Liver (tissue), 9 donors: ENCODE measurements around the gene UBXN11. TPM values are rescaled to one million over a fixed set of nuclear protein-coding genes. Genes with fewer than 3 reads are reported as not detected.

Experiments used
- DNase-seq: peaks from one replicate; pipeline ENCODE4 v3.0.0-alpha.2; 2017; ENCODE audit warnings: low spot score
- H3K27ac ChIP-seq, 2 donors: one replicate each; pipeline ENCODE4 v1.7.0; 2013; ENCODE audit warnings: inconsistent platforms in 2 of 2, low read length in 2 of 2, control low read depth in 1 of 2, low read depth in 1 of 2, mild to moderate bottlenecking in 1 of 2
- H3K27me3 ChIP-seq, 4 donors: one replicate each; pipeline versions ENCODE4 v1.6.1 to v1.7.0; 2013; ENCODE audit warnings: low read length in 3 of 4, inconsistent platforms in 1 of 4, mild to moderate bottlenecking in 1 of 4, moderate library complexity in 1 of 4; ENCODE audit not compliant: control insufficient read depth in 4 of 4, insufficient read depth in 4 of 4
- H3K36me3 ChIP-seq, 4 donors: one replicate each; pipeline versions ENCODE4 v1.6.1 to v1.7.0; 2013; ENCODE audit warnings: low read length in 3 of 4, mild to moderate bottlenecking in 3 of 4, low read depth in 1 of 4, moderate library complexity in 1 of 4; ENCODE audit not compliant: control insufficient read depth in 4 of 4, insufficient read depth in 3 of 4
- H3K4me1 ChIP-seq, 4 donors: one replicate each; pipeline versions ENCODE4 v1.6.1 to v1.7.0; 2013; ENCODE audit warnings: low read length in 3 of 4, mild to moderate bottlenecking in 3 of 4, moderate library complexity in 1 of 4; ENCODE audit not compliant: control insufficient read depth in 4 of 4, insufficient read depth in 4 of 4
- H3K4me3 ChIP-seq, 3 donors: one replicate each; pipeline versions ENCODE4 v1.6.1 to v1.7.0; 2013; ENCODE audit warnings: low read length in 3 of 3, control low read depth in 1 of 3, low read depth in 1 of 3, mild to moderate bottlenecking in 1 of 3
- H3K9ac ChIP-seq, 2 donors: one replicate each; pipeline ENCODE4 v1.7.0; 2013; ENCODE audit warnings: low read length in 2 of 2, mild to moderate bottlenecking in 2 of 2, moderate library complexity in 2 of 2, control low read depth in 1 of 2, low read depth in 1 of 2
- H3K9me3 ChIP-seq, 4 donors: one replicate each; pipeline versions ENCODE4 v1.6.1 to v1.7.0; 2013; ENCODE audit warnings: low read length in 3 of 4; ENCODE audit not compliant: control insufficient read depth in 4 of 4
- CTCF ChIP-seq: fragments of 150-350 bp; IDR thresholded peaks from 2 replicates; pipeline ENCODE4 v1.5.1; 2017; ENCODE audit warnings: improper control_type of control experiment, low read depth, low read length; ENCODE audit not compliant: missing input control
- EGR1 ChIP-seq, 2 donors: IDR thresholded peaks; 2 replicates each; pipeline ENCODE4 v1.6.1; 2016 to 2018; ENCODE audit warnings: antibody characterized with exemption in 2 of 2, low read depth in 2 of 2
- FOXA1 ChIP-seq: IDR thresholded peaks from 2 replicates; pipeline ENCODE4 v1.6.1; 2016; ENCODE audit warnings: antibody characterized with exemption
- FOXA2 ChIP-seq: IDR thresholded peaks from 2 replicates; pipeline ENCODE4 v1.6.1; 2016; ENCODE audit warnings: antibody characterized with exemption
- GABPA ChIP-seq, 2 donors: IDR thresholded peaks in 1 of 2; conservative IDR thresholded peaks in 1 of 2; 2 replicates each; pipeline ENCODE4 v1.6.1; 2016; ENCODE audit warnings: antibody characterized with exemption in 2 of 2, mild to moderate bottlenecking in 1 of 2, moderate library complexity in 1 of 2
- HNF4A ChIP-seq, 2 donors: conservative IDR thresholded peaks; 2 replicates each; pipeline ENCODE4 v1.6.1; 2016; ENCODE audit warnings: antibody characterized with exemption in 2 of 2, mild to moderate bottlenecking in 2 of 2
- HNF4G ChIP-seq: IDR thresholded peaks from 2 replicates; pipeline ENCODE4 v1.6.1; 2016; ENCODE audit warnings: antibody characterized with exemption
- JUND ChIP-seq, 2 donors: IDR thresholded peaks; 2 replicates each; pipeline ENCODE4 v1.6.1; 2016; ENCODE audit warnings: antibody characterized with exemption in 2 of 2
- MAX ChIP-seq: IDR thresholded peaks from 2 replicates; pipeline ENCODE4 v1.6.1; 2016; ENCODE audit warnings: antibody characterized with exemption
- NR2F2 ChIP-seq: IDR thresholded peaks from 2 replicates; pipeline ENCODE4 v1.6.1; 2016; ENCODE audit warnings: antibody characterized with exemption
- RAD21 ChIP-seq, 2 donors: IDR thresholded peaks; 2 replicates each; pipeline ENCODE4 v1.6.1; 2016; ENCODE audit warnings: antibody characterized with exemption in 2 of 2, mild to moderate bottlenecking in 2 of 2
- REST ChIP-seq: IDR thresholded peaks from 2 replicates; pipeline ENCODE4 v1.6.1; 2016; ENCODE audit warnings: antibody characterized with exemption, mild to moderate bottlenecking
- RXRA ChIP-seq, 2 donors: IDR thresholded peaks; 2 replicates each; pipeline ENCODE4 v1.6.1; 2017 to 2018; ENCODE audit warnings: antibody characterized with exemption in 2 of 2, mild to moderate bottlenecking in 1 of 2
- SP1 ChIP-seq: IDR thresholded peaks from 2 replicates; pipeline ENCODE4 v1.6.1; 2018; ENCODE audit warnings: antibody characterized with exemption, mild to moderate bottlenecking
- TAF1 ChIP-seq: conservative IDR thresholded peaks from 2 replicates; pipeline ENCODE4 v1.6.1; 2016; ENCODE audit warnings: antibody characterized with exemption, mild to moderate bottlenecking
- YY1 ChIP-seq: IDR thresholded peaks from 2 replicates; pipeline ENCODE4 v1.6.1; 2016; ENCODE audit warnings: antibody characterized with exemption, mild to moderate bottlenecking
- ZBTB33 ChIP-seq: IDR thresholded peaks from 2 replicates; pipeline ENCODE4 v1.6.1; 2016; ENCODE audit warnings: antibody characterized with exemption
- WGBS: extraction: QIAGEN DNeasy Blood & Tissue Kit; methylation state at CpG from one replicate; pipeline ENCODE4 v1.1.7; 2013; 5-methylcytosine and 5-hydroxymethylcytosine counted together
- polyA plus RNA-seq, 2 donors: library from polyadenylated mRNA; stranded (reverse) in 1 of 2; unstranded in 1 of 2; fragments of 200-250 nt in 1 of 2; fragments of >200 nt in 1 of 2; fragmentation: Nextera tagmentation in 1 of 2; extraction: Ambion mirVana in 1 of 2; gene quantifications; one replicate each; pipeline versions ENCODE4 v1.2.1 to v1.2.3, GENCODE V29; 2013 to 2015
- total RNA-seq, 2 donors: library from RNA; depleted of rRNA; stranded (reverse); fragments of >200 nt; gene quantifications; one replicate each; pipeline ENCODE4 v1.2.3, GENCODE V29; 2014
- donor health status: healthy.
- donor health status: healthy.
- donor health status: healthy.
- donor health status: healthy.
- donor health status: healthy.

UBXN11 gene
- total and polyA plus RNA-seq, 4 donors: 3.0 to 9.5 (median 7.3) TPM

- Histone ChIP-seq H3K27ac (no peak overlapping the region), H3K27me3 (no peaks in the 10 kb centered on the region), H3K4me1 (peaks cover 3 to 22% (median 8%) of the 10 kb centered on the region in 4 donors), H3K4me3 (no peak overlapping the region), H3K9me3 (no peaks in the 10 kb centered on the region), H3K9ac (no peak overlapping the region), H3K36me3 (no peaks in the 10 kb centered on the region)
- DNase-seq: no peak
- 82% methylated on average over 12 of the region's 12 CpGs for WGBS
- TF ChIP-seq RXRA (IDR thresholded peaks at IDR 0.05) (no peak), ZBTB33 (no peak), SP1 (no peak), REST (no peak), HNF4G (no peak), RAD21 (IDR thresholded peaks at IDR 0.05) (no peak), FOXA2 (no peak), TAF1 (no peak), FOXA1 (no peak), YY1 (no peak), CTCF (no peak), GABPA (IDR thresholded peaks at IDR 0.05 in 1 of 2, conservative IDR thresholded peaks at IDR 0.05 in 1 of 2) (no peak), HNF4A (conservative IDR thresholded peaks at IDR 0.05) (no peak), MAX (no peak), NR2F2 (no peak), EGR1 (IDR thresholded peaks at IDR 0.05; ENCODE audit: low read depth in 2 of 2) (no peak), JUND (IDR thresholded peaks at IDR 0.05) (no peak)
Measured at GRCh38 chr1:26283871-26284596, 22.4 kb downstream of the UBXN11 start.
